SU-DHL-6 (cell line): Measurements from ENCODE around the gene ST3GAL3.

Source experiments
- CTCF ChIP-seq: fragments of 200-600 bp; sonication (generic); IDR thresholded peaks from one replicate; pipeline ENCODE4 v1.5.1; 2017; ENCODE audit warnings: antibody characterized with exemption, mild to moderate bottlenecking, low read length, moderate library complexity; ENCODE audit not compliant: insufficient read depth, poor library complexity, severe bottlenecking
- EZH2phosphoT487 ChIP-seq: fragments of 200-600 bp; sonication (generic), shearing (Covaris generic); conservative IDR thresholded peaks from 2 replicates; pipeline ENCODE4 v1.6.1; 2018; ENCODE audit warnings: mild to moderate bottlenecking, antibody characterized with exemption, low read length, moderate library complexity, mixed read lengths

- TF ChIP-seq CTCF (no peak), EZH2phosphoT487 (no peak)
These were observed 262.6 kb downstream of the ST3GAL3 start, which contains the start of gene DPH2 for GRCh38 chr1:43969746-43970466.
